NCI-H2227 (cell line): Measurements from ENCODE around the gene PGAM5.
"Not testable (repeated sequence)": the region's sequence is repeated elsewhere in the genome, so short reads cannot be mapped to it uniquely, and the experiment has no call there.

ENCODE experiments used
- DNase-seq: peaks from one replicate; lab custom pipeline; 2025; ENCODE audit not compliant: unreplicated experiment; lab: John Stamatoyannopoulos, UW

PGAM5 gene

GRCh38 chr12:132687211-132688164, 23.2 kb upstream of the PGAM5 start, which contains the start of the genes POLE and PXMP2:
POLE (minus strand) TSS chr12:132687342; CDS start chr12:132687315, 27 bp downstream.
PXMP2 (plus strand) TSS chr12:132687587; CDS start chr12:132687671, 84 bp downstream.
- peak; percentile 98 for DNase-seq

- no peak for DNase-seq
Measured at GRCh38 chr12:132689227-132689626, 21.4 kb upstream of the PGAM5 start.

GRCh38 chr12:132690112-132690511, 20.5 kb upstream of the PGAM5 start:
- no peak for DNase-seq

GRCh38 chr12:132692030-132692429, 18.6 kb upstream of the PGAM5 start:
- DNase-seq = not testable (repeated sequence)

- not testable (repeated sequence) for DNase-seq
Measured at GRCh38 chr12:132694888-132695287, 15.8 kb upstream of the PGAM5 start.

- DNase-seq = no peak
Measured at GRCh38 chr12:132695431-132695830, 15.2 kb upstream of the PGAM5 start.

GRCh38 chr12:132698341-132698740, 12.3 kb upstream of the PGAM5 start:
- no peak for DNase-seq

- no peak for DNase-seq
Measured at GRCh38 chr12:132700212-132700822, 10.3 kb upstream of the PGAM5 start.

GRCh38 chr12:132702640-132703039, 8.0 kb upstream of the PGAM5 start:
- no peak for DNase-seq

GRCh38 chr12:132703641-132704040, 7.0 kb upstream of the PGAM5 start:
- no peak for DNase-seq

- no peak for DNase-seq
Measured at GRCh38 chr12:132707241-132707640, 3.4 kb upstream of the PGAM5 start.

GRCh38 chr12:132708150-132708549, 2.5 kb upstream of the PGAM5 start:
- DNase-seq = no peak

GRCh38 chr12:132710043-132710404, 618 bp upstream of the PGAM5 start:
- peak; percentile 57 for DNase-seq

- peak; percentile 46 for DNase-seq
Measured at GRCh38 chr12:132711080-132711843, 620 bp downstream of the PGAM5 start.

- no peak for DNase-seq
Measured at GRCh38 chr12:132713123-132713522, 2.5 kb downstream of the PGAM5 start.

- DNase-seq = no peak
Measured at GRCh38 chr12:132715874-132716273, 5.2 kb downstream of the PGAM5 start.

- no peak for DNase-seq
Measured at GRCh38 chr12:132716356-132716755, 5.7 kb downstream of the PGAM5 start.

GRCh38 chr12:132717011-132717410, 6.4 kb downstream of the PGAM5 start:
- DNase-seq = no peak

- no peak for DNase-seq
Measured at GRCh38 chr12:132717531-132718387, 7.1 kb downstream of the PGAM5 start.

- DNase-seq = no peak
Measured at GRCh38 chr12:132718644-132719043, 8.0 kb downstream of the PGAM5 start.
